Measurements from ENCODE around the gene AWAT1. TPM values are rescaled to one million over a fixed set of nuclear protein-coding genes. Genes with fewer than 3 reads are reported as not detected.
"Not testable (repeated sequence)": the region's sequence is repeated elsewhere in the genome, so short reads cannot be mapped to it uniquely, and the experiment has no call there.

AWAT1 gene
- not detected in 2 replicates for total RNA-seq

DNA sequence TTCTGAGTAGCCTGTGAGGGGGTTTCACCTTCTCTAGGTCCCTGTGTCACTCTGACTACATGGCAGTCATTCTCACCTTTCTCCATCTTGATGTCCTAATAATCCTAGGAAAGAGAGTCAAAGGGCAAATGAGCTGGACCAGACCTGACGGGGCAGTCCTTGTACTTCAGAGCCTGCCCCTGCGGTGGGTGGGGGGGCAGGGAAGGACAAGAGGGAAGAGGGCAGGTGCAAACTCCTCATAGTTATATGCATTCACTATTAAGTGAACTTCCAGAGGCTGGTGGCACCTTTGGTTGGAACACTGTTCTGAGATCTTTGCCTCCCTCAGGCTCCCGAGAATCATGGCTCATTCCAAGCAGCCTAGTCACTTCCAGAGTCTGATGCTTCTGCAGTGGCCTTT is at the start of gene AWAT1:
Gene AWAT1, plus strand, starts transcription at position 301 of the 400 bp plus-strand sequence. Its CDS starts 41 bp downstream, at position 342.
- intact Hi-C loops (cut with micrococcal nuclease): no loop called here

DNA sequence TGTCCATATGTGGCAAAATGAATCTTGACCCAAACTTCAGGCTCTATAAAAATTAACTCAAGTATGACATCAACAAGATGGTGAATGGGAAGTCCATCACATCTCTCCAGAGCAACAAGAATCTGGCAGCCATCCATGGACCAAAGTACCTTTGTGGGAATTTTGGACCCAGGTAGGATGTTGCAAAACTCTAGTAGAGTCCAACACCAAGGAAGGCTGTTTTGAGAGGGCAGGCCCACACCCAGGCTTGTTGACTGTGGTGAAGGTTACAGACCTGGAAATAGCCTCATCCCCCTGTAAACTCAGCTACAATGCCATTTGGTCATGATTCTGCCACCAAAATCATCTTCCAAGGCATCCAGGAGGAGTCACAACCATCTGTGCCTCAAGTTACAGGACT is 44.2 kb upstream of the AWAT1 start:
- intact Hi-C loops (cut with micrococcal nuclease): loop anchor here (10.0 kb wide), 1 partner anchor 475 kb away; no protein-coding TSS in a partner anchor

DNA sequence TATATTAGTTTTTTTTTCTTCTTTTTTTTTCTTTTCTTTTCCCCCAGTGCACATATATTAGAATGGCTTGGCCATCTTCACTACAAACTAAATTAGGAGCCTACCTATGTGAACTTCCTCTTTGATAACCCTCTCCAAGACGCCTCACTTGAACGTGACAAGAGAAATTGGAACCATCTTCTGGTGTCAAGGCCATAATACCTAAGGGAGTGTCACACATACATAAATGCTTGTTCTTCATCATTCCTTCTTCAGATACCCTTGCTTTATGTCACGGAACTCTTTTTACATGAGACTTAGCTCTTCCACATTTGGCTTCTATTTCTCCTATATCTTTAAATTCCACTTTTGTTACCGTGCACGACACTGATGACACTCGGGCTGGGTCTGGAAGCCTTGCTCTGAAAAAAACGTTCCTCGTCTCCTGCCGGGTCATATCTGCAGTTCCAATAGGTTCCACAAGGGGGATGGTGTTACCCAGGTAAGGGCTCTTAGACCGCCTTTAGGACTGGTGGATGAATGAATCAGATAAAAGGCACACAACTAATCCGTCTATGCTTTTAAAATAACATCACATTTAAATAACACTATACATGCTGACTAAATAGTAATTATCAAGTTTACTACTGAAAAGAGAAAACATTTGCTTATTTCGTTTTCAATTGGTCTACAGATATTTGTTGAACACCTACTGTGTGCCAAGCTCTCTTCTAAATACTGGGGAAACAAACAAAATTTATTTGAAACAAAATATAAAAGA is 37.3 kb upstream of the AWAT1 start:
- intact Hi-C loops (cut with micrococcal nuclease): loop anchor here (5.0 to 10.0 kb wide), 2 partner anchors 235 to 468 kb away; no protein-coding TSS in a partner anchor

DNA sequence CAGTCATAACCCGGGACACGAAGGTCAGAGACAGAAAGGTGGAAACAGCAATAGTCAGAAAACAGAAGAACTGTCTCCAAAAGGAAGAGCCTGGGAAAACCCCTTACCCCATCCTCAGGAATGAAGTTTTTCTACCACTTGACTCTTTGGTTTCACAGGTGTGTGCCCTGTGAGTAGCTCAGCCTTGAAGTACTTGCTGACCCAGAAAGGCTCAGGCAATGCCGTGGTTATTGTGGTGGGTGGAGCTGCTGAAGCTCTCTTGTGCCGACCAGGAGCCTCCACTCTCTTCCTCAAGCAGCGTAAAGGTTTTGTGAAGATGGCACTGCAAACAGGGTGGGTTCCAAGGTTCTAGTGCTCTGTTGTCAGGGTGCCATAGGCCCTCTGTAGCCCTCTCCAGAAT is 32.7 kb upstream of the AWAT1 start:
- intact Hi-C loops (cut with micrococcal nuclease): no loop called here

DNA sequence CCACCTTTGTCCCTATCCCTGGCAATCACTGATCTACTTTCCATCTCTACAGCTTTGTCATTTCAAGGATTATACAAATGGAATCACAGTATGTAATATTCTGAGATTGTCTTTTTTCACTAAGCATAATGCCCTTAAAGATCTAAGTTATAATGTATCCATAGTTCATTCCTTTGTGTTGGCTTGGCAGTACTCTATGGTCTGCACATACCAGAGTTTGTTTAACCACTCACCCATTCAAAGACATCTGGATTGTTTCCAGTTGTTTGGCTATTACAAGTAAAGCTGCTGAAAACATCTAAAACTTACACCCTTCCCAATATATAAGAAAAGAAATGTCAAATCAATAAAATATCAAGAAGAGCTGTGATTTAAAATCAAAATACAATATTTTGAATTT is 26.0 kb upstream of the AWAT1 start:
- intact Hi-C loops (cut with micrococcal nuclease): no loop called here

DNA sequence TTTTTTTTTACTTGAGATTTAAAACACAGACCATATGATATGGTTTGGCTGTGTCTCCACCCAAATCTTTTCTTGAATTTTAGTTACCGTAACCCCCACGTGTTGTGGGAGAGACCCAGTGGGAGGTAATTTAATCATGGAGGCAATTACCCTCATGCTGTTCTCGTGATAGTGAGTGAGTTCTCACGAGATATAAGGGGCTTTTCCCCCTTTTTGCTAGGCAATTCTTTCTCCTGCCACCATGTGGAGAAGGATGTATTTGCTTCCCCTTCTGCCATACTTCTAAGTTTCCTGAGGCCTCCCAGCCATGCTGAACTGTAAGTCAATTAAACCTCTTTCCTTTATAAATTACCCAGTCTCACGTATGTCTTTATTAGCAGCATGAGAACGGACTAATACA is 24.9 kb upstream of the AWAT1 start:
- intact Hi-C loops (cut with micrococcal nuclease): not testable (repeated sequence)

DNA sequence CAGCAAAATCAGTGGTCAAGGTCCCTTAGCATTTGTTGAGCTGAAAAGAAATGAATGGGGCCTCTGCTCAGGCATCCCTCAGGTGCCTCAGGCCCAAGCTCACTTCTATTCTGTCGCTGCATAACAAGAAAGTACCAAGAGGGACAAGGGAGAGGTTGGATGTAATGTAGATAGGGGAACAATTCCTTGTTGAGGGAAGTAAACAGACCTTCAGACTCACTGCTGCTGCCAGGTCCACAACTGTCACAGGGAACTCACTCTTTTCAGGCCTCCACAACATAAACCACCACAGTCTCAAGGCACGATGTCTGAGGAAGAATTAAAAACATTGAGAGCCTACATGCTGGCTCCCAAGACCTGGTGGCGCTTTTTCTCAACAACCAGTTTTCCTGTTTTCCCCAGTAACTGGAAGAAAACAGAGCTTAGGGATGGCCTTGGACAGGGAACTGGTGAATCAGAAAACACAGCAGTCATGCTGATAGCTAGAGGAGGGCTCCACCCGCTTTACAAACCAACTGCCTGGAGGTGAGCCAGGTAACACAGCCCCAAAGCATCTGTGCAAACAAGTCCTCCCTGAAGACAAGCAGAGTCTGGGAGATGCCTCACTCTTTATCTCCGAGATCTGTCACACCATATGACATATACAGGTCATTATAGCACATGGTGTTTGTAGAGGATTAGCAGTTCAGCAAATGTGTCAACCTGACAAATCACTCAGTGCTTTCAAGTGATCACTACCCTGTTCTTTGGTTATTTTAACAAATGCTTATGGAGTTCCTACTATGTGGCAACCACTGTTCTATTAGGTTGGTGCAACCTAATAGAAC is 14.3 kb upstream of the AWAT1 start:
- intact Hi-C loops (cut with micrococcal nuclease): no loop called here

- intact Hi-C loops (cut with micrococcal nuclease): no loop called here
These were observed 8.4 kb upstream of the AWAT1 start for GRCh38 chrX:70226048-70226447.

DNA sequence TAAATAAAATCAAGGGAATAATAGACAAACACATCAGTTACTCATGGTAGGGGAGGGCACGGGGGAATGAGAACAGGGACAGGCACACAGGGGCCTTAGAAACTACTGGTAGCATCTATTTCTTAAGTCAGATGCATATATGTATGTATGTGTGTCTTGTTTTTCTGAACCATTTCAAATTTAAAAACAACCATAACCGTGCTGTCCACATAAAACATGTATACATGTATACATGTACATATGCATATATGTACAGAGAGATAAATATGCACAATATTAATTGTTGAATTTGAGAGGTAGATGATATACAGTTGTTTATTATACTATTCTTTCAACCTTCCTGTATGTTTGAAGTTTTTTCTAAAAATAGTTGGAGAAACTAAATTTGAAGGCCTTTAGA is 7.8 kb upstream of the AWAT1 start:
- intact Hi-C loops (cut with micrococcal nuclease): no loop called here

GRCh38 chrX:70231666-70232065 is 2.8 kb upstream of the AWAT1 start:
- intact Hi-C loops (cut with micrococcal nuclease): no loop called here

DNA sequence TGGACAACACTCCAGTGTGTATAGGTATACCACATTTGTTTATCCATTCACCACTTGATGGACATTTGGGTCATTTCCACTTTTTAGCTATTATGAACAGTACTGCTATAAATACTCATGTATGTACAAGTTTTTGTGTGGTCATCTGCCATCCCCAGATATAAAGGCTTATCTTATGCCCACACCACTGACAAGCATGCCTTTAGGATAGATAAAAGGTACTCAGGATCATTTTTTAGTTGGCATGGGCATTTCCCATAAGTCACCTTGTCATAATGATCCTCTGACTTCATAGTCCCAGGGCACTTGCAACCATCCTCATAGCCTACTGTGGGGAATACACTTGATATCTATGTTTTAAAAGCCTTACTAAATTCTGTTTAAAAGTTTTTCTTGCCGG is 6.3 kb downstream of the AWAT1 start:
- intact Hi-C loops (cut with micrococcal nuclease): no loop called here

DNA sequence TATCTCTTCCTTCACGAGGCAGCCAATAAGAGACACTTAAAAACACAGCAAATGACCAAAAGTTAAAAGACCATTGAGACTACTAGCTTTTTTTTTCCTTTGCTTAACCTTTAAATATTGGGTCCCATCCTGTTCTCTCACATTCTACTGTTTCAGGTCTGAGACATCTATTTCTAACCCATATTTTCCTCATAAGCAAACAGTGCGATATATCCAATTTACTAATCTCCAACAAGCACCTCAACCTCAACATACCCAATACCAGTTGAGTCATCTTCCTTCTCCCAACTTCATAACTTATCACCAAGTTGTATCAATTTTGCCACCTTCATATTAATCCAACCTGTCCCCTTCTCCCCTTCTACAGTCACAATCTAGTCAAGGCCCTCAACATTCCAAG is 7.0 kb downstream of the AWAT1 start:
- intact Hi-C loops (cut with micrococcal nuclease): no loop called here

DNA sequence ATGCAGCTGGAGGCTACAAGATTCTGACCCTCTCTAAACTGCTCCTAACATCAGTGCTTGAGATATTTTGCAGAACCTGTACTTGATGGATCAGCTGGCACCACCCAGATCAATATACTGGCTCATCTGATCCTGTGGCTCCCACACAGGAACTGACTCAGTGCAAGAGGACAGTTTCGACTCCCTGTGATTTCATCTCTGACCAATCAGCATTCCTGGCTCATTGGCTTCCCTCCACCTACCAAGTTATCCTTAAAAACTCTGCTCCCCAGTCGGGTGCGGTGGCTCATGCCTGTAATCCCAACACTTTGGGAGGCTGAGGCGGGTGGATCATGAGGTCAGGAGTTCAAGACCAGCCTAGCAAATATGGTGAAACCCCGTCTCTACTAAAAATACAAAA is 9.1 kb downstream of the AWAT1 start:
- intact Hi-C loops (cut with micrococcal nuclease): not testable (repeated sequence)

DNA sequence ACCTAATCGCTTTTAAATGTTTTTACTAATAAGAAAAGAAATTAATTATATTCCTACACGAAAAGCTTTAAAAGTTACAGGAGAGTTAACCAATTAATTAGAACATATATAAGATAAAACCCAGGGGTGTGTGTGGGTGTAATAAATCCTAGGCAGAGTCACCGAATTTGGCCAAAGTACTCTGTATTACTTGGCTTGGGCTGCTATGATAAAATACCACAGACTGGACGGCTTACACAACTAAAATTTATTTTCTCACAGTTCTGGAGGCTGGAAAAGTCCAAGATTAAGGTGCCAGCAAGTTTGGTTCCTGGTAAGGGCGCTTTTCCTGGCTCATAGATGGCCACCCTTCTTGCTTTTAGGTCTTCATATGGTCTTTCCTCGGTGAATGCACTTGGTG is 10.4 kb downstream of the AWAT1 start:
- intact Hi-C loops (cut with micrococcal nuclease): no loop called here

- intact Hi-C loops (cut with micrococcal nuclease): no loop called here
These were observed 12.8 kb downstream of the AWAT1 start for GRCh38 chrX:70247252-70247651.

DNA sequence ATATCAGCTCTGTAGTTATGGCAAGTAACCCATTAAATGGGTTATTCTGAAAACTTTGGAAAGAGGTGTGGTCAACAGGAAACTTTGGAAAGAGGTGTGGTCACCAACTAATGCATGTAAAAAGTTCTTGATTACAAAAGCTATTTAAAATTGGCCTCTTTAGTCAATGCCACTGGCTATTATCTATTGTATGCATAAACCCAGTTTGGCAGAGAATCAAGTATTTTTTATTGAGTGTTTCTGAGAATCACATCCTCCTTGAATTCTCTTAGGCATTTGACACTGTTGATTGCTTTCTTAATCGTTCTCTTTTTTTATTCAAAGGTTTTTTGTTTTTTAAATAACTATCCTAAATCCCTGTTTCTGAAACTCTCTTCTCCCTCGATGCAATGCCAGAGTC is 18.0 kb downstream of the AWAT1 start:
- intact Hi-C loops (cut with micrococcal nuclease): no loop called here

- intact Hi-C loops (cut with micrococcal nuclease): no loop called here
These were observed 19.1 kb downstream of the AWAT1 start for GRCh38 chrX:70253377-70254062.

- intact Hi-C loops (cut with micrococcal nuclease): no loop called here
These were observed 19.6 kb downstream of the AWAT1 start for GRCh38 chrX:70254063-70254400.

- intact Hi-C loops (cut with micrococcal nuclease): no loop called here
These were observed 20.5 kb downstream of the AWAT1 start for GRCh38 chrX:70254909-70255308.

DNA sequence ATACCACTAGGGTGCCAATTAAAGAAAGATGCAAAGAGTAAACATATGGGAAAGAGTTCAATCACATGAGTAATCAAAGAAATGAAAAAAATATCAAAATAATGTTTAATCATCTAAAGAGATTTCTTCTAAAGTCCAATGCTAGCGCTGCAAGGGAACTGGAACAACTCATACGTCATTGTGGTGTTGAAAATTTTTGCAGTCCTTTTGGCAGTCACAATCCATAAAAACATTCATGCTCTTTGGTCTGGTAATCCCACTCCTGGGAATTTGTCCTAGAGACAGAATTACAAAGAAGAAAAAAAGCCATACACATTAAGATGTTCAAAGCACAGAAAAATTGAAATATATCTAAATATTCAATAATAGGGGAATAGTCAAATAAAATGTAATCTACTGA is 21.0 kb downstream of the AWAT1 start:
- intact Hi-C loops (cut with micrococcal nuclease): no loop called here

- intact Hi-C loops (cut with micrococcal nuclease): no loop called here
These were observed 23.2 kb downstream of the AWAT1 start for GRCh38 chrX:70257423-70258288.
